ENCODE measurements around the gene SUGCT.
"Not testable (repeated sequence)": the region's sequence is repeated elsewhere in the genome, so short reads cannot be mapped to it uniquely, and the experiment has no call there.

SUGCT gene

GRCh38 chr7:40137563-40137962 lies 2.8 kb downstream of the SUGCT start:
- H3K9me3 ChIP-seq (ENCODE audit: control insufficient read depth in 5 of 5, low read length in 5 of 5) = no peaks in the 10 kb centered on the region
- no peak overlapping the region for H3K9ac ChIP-seq (ENCODE audit: low read length in 5 of 5)
- H3K27ac ChIP-seq (ENCODE audit: low read depth, low read length) = no peak overlapping the region
- H3K27me3 ChIP-seq (ENCODE audit: control insufficient read depth in 5 of 5, insufficient read depth in 4 of 5, low read length in 5 of 5) = no peaks in the 10 kb centered on the region
- no peak overlapping the region for H3K4me3 ChIP-seq (ENCODE audit: low read depth in 1 of 5, low read length in 5 of 5)
- no peaks in the 10 kb centered on the region for H3K36me3 ChIP-seq (ENCODE audit: control insufficient read depth in 5 of 5, insufficient read depth in 5 of 5, low read length in 5 of 5)
- H3K4me1 ChIP-seq (ENCODE audit: control insufficient read depth in 5 of 5, insufficient read depth in 5 of 5, low read length in 5 of 5) = peaks cover 0 to 21% (median 19%) of the 10 kb centered on the region in 5 donors

- no peaks in the 10 kb centered on the region for H3K27me3 ChIP-seq (ENCODE audit: control insufficient read depth in 5 of 5, insufficient read depth in 4 of 5, low read length in 5 of 5)
- H3K4me1 ChIP-seq (ENCODE audit: control insufficient read depth in 5 of 5, insufficient read depth in 5 of 5, low read length in 5 of 5) = peaks cover 0 to 8% (median 7%) of the 10 kb centered on the region in 5 donors
- no peak overlapping the region for H3K27ac ChIP-seq (ENCODE audit: low read depth, low read length)
- H3K9me3 ChIP-seq (ENCODE audit: control insufficient read depth in 5 of 5, low read length in 5 of 5) = no peaks in the 10 kb centered on the region
- H3K9ac ChIP-seq (ENCODE audit: low read length in 5 of 5) = no peak overlapping the region
- H3K36me3 ChIP-seq (ENCODE audit: control insufficient read depth in 5 of 5, insufficient read depth in 5 of 5, low read length in 5 of 5) = no peaks in the 10 kb centered on the region
- no peak overlapping the region for H3K4me3 ChIP-seq (ENCODE audit: low read depth in 1 of 5, low read length in 5 of 5)
Measured at GRCh38 chr7:40138973-40139372, 4.2 kb downstream of the SUGCT start.

GRCh38 chr7:40139891-40140290 lies 5.1 kb downstream of the SUGCT start:
- not testable (repeated sequence) for H3K27ac ChIP-seq (ENCODE audit: low read depth, low read length); H3K36me3 ChIP-seq (ENCODE audit: control insufficient read depth in 5 of 5, insufficient read depth in 5 of 5, low read length in 5 of 5); H3K4me1 ChIP-seq (ENCODE audit: control insufficient read depth in 5 of 5, insufficient read depth in 5 of 5, low read length in 5 of 5); H3K4me3 ChIP-seq (ENCODE audit: low read depth in 1 of 5, low read length in 5 of 5); H3K9me3 ChIP-seq (ENCODE audit: control insufficient read depth in 5 of 5, low read length in 5 of 5); H3K27me3 ChIP-seq (ENCODE audit: control insufficient read depth in 5 of 5, insufficient read depth in 4 of 5, low read length in 5 of 5); H3K9ac ChIP-seq (ENCODE audit: low read length in 5 of 5)

- H3K4me1 ChIP-seq (ENCODE audit: control insufficient read depth in 5 of 5, insufficient read depth in 5 of 5, low read length in 5 of 5); H3K9ac ChIP-seq (ENCODE audit: low read length in 5 of 5); H3K36me3 ChIP-seq (ENCODE audit: control insufficient read depth in 5 of 5, insufficient read depth in 5 of 5, low read length in 5 of 5); H3K27ac ChIP-seq (ENCODE audit: low read depth, low read length); H3K27me3 ChIP-seq (ENCODE audit: control insufficient read depth in 5 of 5, insufficient read depth in 4 of 5, low read length in 5 of 5); H3K9me3 ChIP-seq (ENCODE audit: control insufficient read depth in 5 of 5, low read length in 5 of 5); H3K4me3 ChIP-seq (ENCODE audit: low read depth in 1 of 5, low read length in 5 of 5): not testable (repeated sequence)
Measured at GRCh38 chr7:40141916-40142315, 7.1 kb downstream of the SUGCT start.

GRCh38 chr7:40145596-40146130 lies 10.9 kb downstream of the SUGCT start:
- H3K27ac ChIP-seq (ENCODE audit: low read depth, low read length); H3K36me3 ChIP-seq (ENCODE audit: control insufficient read depth in 5 of 5, insufficient read depth in 5 of 5, low read length in 5 of 5); H3K9me3 ChIP-seq (ENCODE audit: control insufficient read depth in 5 of 5, low read length in 5 of 5); H3K27me3 ChIP-seq (ENCODE audit: control insufficient read depth in 5 of 5, insufficient read depth in 4 of 5, low read length in 5 of 5); H3K9ac ChIP-seq (ENCODE audit: low read length in 5 of 5); H3K4me3 ChIP-seq (ENCODE audit: low read depth in 1 of 5, low read length in 5 of 5); H3K4me1 ChIP-seq (ENCODE audit: control insufficient read depth in 5 of 5, insufficient read depth in 5 of 5, low read length in 5 of 5): not testable (repeated sequence)

- Histone ChIP-seq H3K9ac (ENCODE audit: low read length in 5 of 5) (no peak overlapping the region), H3K4me1 (ENCODE audit: control insufficient read depth in 5 of 5, insufficient read depth in 5 of 5, low read length in 5 of 5) (no peaks in the 10 kb centered on the region), H3K9me3 (ENCODE audit: control insufficient read depth in 5 of 5, low read length in 5 of 5) (no peaks in the 10 kb centered on the region), H3K27me3 (ENCODE audit: control insufficient read depth in 5 of 5, insufficient read depth in 4 of 5, low read length in 5 of 5) (no peaks in the 10 kb centered on the region), H3K36me3 (ENCODE audit: control insufficient read depth in 5 of 5, insufficient read depth in 5 of 5, low read length in 5 of 5) (no peaks in the 10 kb centered on the region), H3K27ac (ENCODE audit: low read depth, low read length) (no peak overlapping the region), H3K4me3 (ENCODE audit: low read depth in 1 of 5, low read length in 5 of 5) (no peak overlapping the region)
Measured at GRCh38 chr7:40147371-40148246, 12.8 kb downstream of the SUGCT start.

- not testable (repeated sequence) for H3K27ac ChIP-seq (ENCODE audit: low read depth, low read length); H3K9me3 ChIP-seq (ENCODE audit: control insufficient read depth in 5 of 5, low read length in 5 of 5); H3K4me3 ChIP-seq (ENCODE audit: low read depth in 1 of 5, low read length in 5 of 5); H3K9ac ChIP-seq (ENCODE audit: low read length in 5 of 5); H3K4me1 ChIP-seq (ENCODE audit: control insufficient read depth in 5 of 5, insufficient read depth in 5 of 5, low read length in 5 of 5); H3K36me3 ChIP-seq (ENCODE audit: control insufficient read depth in 5 of 5, insufficient read depth in 5 of 5, low read length in 5 of 5); H3K27me3 ChIP-seq (ENCODE audit: control insufficient read depth in 5 of 5, insufficient read depth in 4 of 5, low read length in 5 of 5)
Measured at GRCh38 chr7:40148247-40148580, 13.4 kb downstream of the SUGCT start.

- Histone ChIP-seq H3K9me3 (ENCODE audit: control insufficient read depth in 5 of 5, low read length in 5 of 5) (no peaks in the 10 kb centered on the region), H3K27ac (ENCODE audit: low read depth, low read length) (no peak overlapping the region), H3K4me3 (ENCODE audit: low read depth in 1 of 5, low read length in 5 of 5) (no peak overlapping the region), H3K27me3 (ENCODE audit: control insufficient read depth in 5 of 5, insufficient read depth in 4 of 5, low read length in 5 of 5) (no peaks in the 10 kb centered on the region), H3K4me1 (ENCODE audit: control insufficient read depth in 5 of 5, insufficient read depth in 5 of 5, low read length in 5 of 5) (no peaks in the 10 kb centered on the region), H3K9ac (ENCODE audit: low read length in 5 of 5) (no peak overlapping the region), H3K36me3 (ENCODE audit: control insufficient read depth in 5 of 5, insufficient read depth in 5 of 5, low read length in 5 of 5) (no peaks in the 10 kb centered on the region)
Measured at GRCh38 chr7:40148671-40149070, 13.9 kb downstream of the SUGCT start.

- Histone ChIP-seq H3K27ac (ENCODE audit: low read depth, low read length) (no peak overlapping the region), H3K4me3 (ENCODE audit: low read depth in 1 of 5, low read length in 5 of 5) (no peak overlapping the region), H3K27me3 (ENCODE audit: control insufficient read depth in 5 of 5, insufficient read depth in 4 of 5, low read length in 5 of 5) (no peaks in the 10 kb centered on the region), H3K36me3 (ENCODE audit: control insufficient read depth in 5 of 5, insufficient read depth in 5 of 5, low read length in 5 of 5) (no peaks in the 10 kb centered on the region), H3K4me1 (ENCODE audit: control insufficient read depth in 5 of 5, insufficient read depth in 5 of 5, low read length in 5 of 5) (no peaks in the 10 kb centered on the region), H3K9me3 (ENCODE audit: control insufficient read depth in 5 of 5, low read length in 5 of 5) (no peaks in the 10 kb centered on the region), H3K9ac (ENCODE audit: low read length in 5 of 5) (no peak overlapping the region)
Measured at GRCh38 chr7:40151504-40151903, 16.7 kb downstream of the SUGCT start.

- no peaks in the 10 kb centered on the region for H3K4me1 ChIP-seq (ENCODE audit: control insufficient read depth in 5 of 5, insufficient read depth in 5 of 5, low read length in 5 of 5)
- H3K4me3 ChIP-seq (ENCODE audit: low read depth in 1 of 5, low read length in 5 of 5) = no peak overlapping the region
- H3K27me3 ChIP-seq (ENCODE audit: control insufficient read depth in 5 of 5, insufficient read depth in 4 of 5, low read length in 5 of 5) = no peaks in the 10 kb centered on the region
Measured at GRCh38 chr7:40156988-40157387, 22.2 kb downstream of the SUGCT start.

More at GRCh38 chr7:40156988-40157387, 22.2 kb downstream of the SUGCT start:
- H3K36me3 ChIP-seq (ENCODE audit: control insufficient read depth in 5 of 5, insufficient read depth in 5 of 5, low read length in 5 of 5) = no peaks in the 10 kb centered on the region
- H3K27ac ChIP-seq (ENCODE audit: low read depth, low read length) = no peak overlapping the region
- H3K9me3 ChIP-seq (ENCODE audit: control insufficient read depth in 5 of 5, low read length in 5 of 5) = no peaks in the 10 kb centered on the region
- H3K9ac ChIP-seq (ENCODE audit: low read length in 5 of 5) = no peak overlapping the region

Data from subcutaneous abdominal adipose tissue (tissue), 5 donors.